Parathyroid adenoma (tissue), 2 donors: Measurements from ENCODE around the gene SORCS3.

Experiments used
- H2AFZ ChIP-seq: fragments of 300-600 bp; sonication (generic); one replicate; pipeline ENCODE4 v1.7.0; 2017; ENCODE audit warnings: antibody characterized with exemption, mild to moderate bottlenecking
- H3K27ac ChIP-seq: fragments of 300-600 bp; sonication (generic); one replicate; pipeline ENCODE4 v1.7.0; 2017
- H3K27me3 ChIP-seq: fragments of 300-600 bp; sonication (generic); one replicate; pipeline ENCODE4 v1.7.0; 2017; ENCODE audit warnings: low read length; ENCODE audit not compliant: control insufficient read depth, insufficient read depth
- H3K36me3 ChIP-seq: fragments of 300-600 bp; sonication (generic); one replicate; pipeline ENCODE4 v1.7.0; 2017; ENCODE audit warnings: low read length; ENCODE audit not compliant: control insufficient read depth, insufficient read depth
- H3K4me1 ChIP-seq: fragments of 300-600 bp; sonication (generic); one replicate; pipeline ENCODE4 v1.7.0; 2017; ENCODE audit warnings: control low read depth
- H3K4me2 ChIP-seq: fragments of 300-600 bp; sonication (generic); one replicate; pipeline ENCODE4 v1.7.0; 2017; ENCODE audit warnings: low read length
- H3K4me3 ChIP-seq: fragments of 300-600 bp; sonication (generic); one replicate; pipeline ENCODE4 v1.7.0; 2017; ENCODE audit warnings: low read depth, low read length
- H3K79me2 ChIP-seq: fragments of 300-600 bp; sonication (generic); one replicate; pipeline ENCODE4 v1.7.0; 2017; ENCODE audit warnings: control low read depth
- H3K9ac ChIP-seq: fragments of 300-600 bp; sonication (generic); one replicate; pipeline ENCODE4 v1.7.0; 2017; ENCODE audit warnings: mild to moderate bottlenecking
- H3K9me3 ChIP-seq: fragments of 300-600 bp; sonication (generic); one replicate; pipeline ENCODE4 v1.7.0; 2017; ENCODE audit warnings: low read length; ENCODE audit not compliant: control insufficient read depth
- CTCF ChIP-seq: fragments of 300-600 bp; sonication (generic); IDR thresholded peaks from one replicate; pipeline ENCODE4 v1.7.0; 2017; ENCODE audit warnings: antibody characterized with exemption, mild to moderate bottlenecking
- donor health status: primary hyperparathyroidism.

Gene SORCS3

GRCh38 chr10:104931612-104932134 is 290.6 kb downstream of the SORCS3 start:
- H3K9ac ChIP-seq = no peak overlapping the region
- no peaks in the 10 kb centered on the region for H3K79me2 ChIP-seq
- no peak overlapping the region for H2AFZ ChIP-seq
- H3K4me1 ChIP-seq = no peaks in the 10 kb centered on the region
- no peaks in the 10 kb centered on the region for H3K36me3 ChIP-seq
- TF ChIP-seq CTCF = no peak
- H3K27ac ChIP-seq = no peak overlapping the region
- H3K4me3 ChIP-seq = no peak overlapping the region
- no peak overlapping the region for H3K4me2 ChIP-seq
- peaks cover 7% of the 10 kb centered on the region for H3K27me3 ChIP-seq
- no peaks in the 10 kb centered on the region for H3K9me3 ChIP-seq

GRCh38 chr10:104935656-104936055 is 294.6 kb downstream of the SORCS3 start:
- Histone ChIP-seq H3K36me3 (no peaks in the 10 kb centered on the region), H3K27me3 (peaks cover 7% of the 10 kb centered on the region), H3K9me3 (no peaks in the 10 kb centered on the region), H3K79me2 (no peaks in the 10 kb centered on the region), H3K4me1 (no peaks in the 10 kb centered on the region), H3K9ac (no peak overlapping the region), H3K27ac (no peak overlapping the region), H3K4me2 (no peak overlapping the region), H2AFZ (no peak overlapping the region), H3K4me3 (no peak overlapping the region)
- TF ChIP-seq CTCF = no peak

GRCh38 chr10:104937567-104937966 is 296.5 kb downstream of the SORCS3 start:
- H3K4me1 ChIP-seq = no peaks in the 10 kb centered on the region
- H3K36me3 ChIP-seq = no peaks in the 10 kb centered on the region
- no peak for TF ChIP-seq CTCF
- no peak overlapping the region for H3K9ac ChIP-seq
- no peaks in the 10 kb centered on the region for H3K79me2 ChIP-seq
- H3K27me3 ChIP-seq = peaks cover 7% of the 10 kb centered on the region
- no peak overlapping the region for H3K4me2 ChIP-seq
- no peak overlapping the region for H2AFZ ChIP-seq
- no peak overlapping the region for H3K4me3 ChIP-seq
- no peak overlapping the region for H3K27ac ChIP-seq
- H3K9me3 ChIP-seq = no peaks in the 10 kb centered on the region

- H3K79me2 ChIP-seq = no peaks in the 10 kb centered on the region
- no peaks in the 10 kb centered on the region for H3K9me3 ChIP-seq
- H3K27me3 ChIP-seq = peaks cover 7% of the 10 kb centered on the region
- no peak overlapping the region for H3K27ac ChIP-seq
- no peak for TF ChIP-seq CTCF
- H3K4me1 ChIP-seq = no peaks in the 10 kb centered on the region
- H3K4me2 ChIP-seq = no peak overlapping the region
- H3K9ac ChIP-seq = no peak overlapping the region
- no peaks in the 10 kb centered on the region for H3K36me3 ChIP-seq
- H3K4me3 ChIP-seq = no peak overlapping the region
- no peak overlapping the region for H2AFZ ChIP-seq
Observed at GRCh38 chr10:104938031-104938430, 296.9 kb downstream of the SORCS3 start.

- no peaks in the 10 kb centered on the region for H3K36me3 ChIP-seq
- H3K9ac ChIP-seq = no peak overlapping the region
- no peak overlapping the region for H3K27ac ChIP-seq
- no peaks in the 10 kb centered on the region for H3K4me1 ChIP-seq
- no peak overlapping the region for H3K4me2 ChIP-seq
- no peaks in the 10 kb centered on the region for H3K27me3 ChIP-seq
- no peaks in the 10 kb centered on the region for H3K79me2 ChIP-seq
- TF ChIP-seq CTCF = no peak
- H2AFZ ChIP-seq = no peak overlapping the region
- no peaks in the 10 kb centered on the region for H3K9me3 ChIP-seq
- no peak overlapping the region for H3K4me3 ChIP-seq
Observed at GRCh38 chr10:104941662-104942061, 300.6 kb downstream of the SORCS3 start.
